GM12878 (cell line): ENCODE data around the gene CACNA1S.

Experiments used
- EGR1 ChIP-seq, 2 experiments: IDR thresholded peaks; 1 replicate in 1 of 2; 2 replicates in 1 of 2; pipeline ENCODE4 v1.6.1; 2011 to 2012; ENCODE audit warnings: low read depth in 2 of 2, low read length in 2 of 2, borderline replicate concordance in 1 of 2, mild to moderate bottlenecking in 1 of 2, moderate library complexity in 1 of 2
- EP300 ChIP-seq, 2 experiments: fragments of 150-350 bp in 1 of 2; IDR thresholded peaks; 2 replicates each; pipeline ENCODE4 v1.6.1; 2011 to 2012; ENCODE audit warnings: low read depth in 2 of 2, low read length in 2 of 2, borderline replicate concordance in 1 of 2, improper control_type of control experiment in 1 of 2, inconsistent platforms in 1 of 2; ENCODE audit not compliant: control insufficient read depth in 1 of 2
- EZH2 ChIP-seq: IDR thresholded peaks from 2 replicates; pipeline ENCODE4 v1.6.1; 2012; ENCODE audit warnings: low read depth, mild to moderate bottlenecking, control low read depth, inconsistent platforms, low read length, borderline replicate concordance; ENCODE audit not compliant: control insufficient read depth
- POLR2AphosphoS2 ChIP-seq: IDR thresholded peaks from 2 replicates; pipeline ENCODE4 v1.6.1; 2011; ENCODE audit warnings: low read depth, mild to moderate bottlenecking, low read length, improper control_type of control experiment, moderate library complexity
- RAD21 ChIP-seq: IDR thresholded peaks from 2 replicates; pipeline ENCODE4 v1.6.1; 2011; ENCODE audit warnings: mild to moderate bottlenecking, low read depth, low read length, moderate library complexity; ENCODE audit not compliant: insufficient read depth
- SPI1 ChIP-seq: IDR thresholded peaks from 2 replicates; pipeline ENCODE4 v1.6.1; 2011; ENCODE audit warnings: low read depth, mild to moderate bottlenecking, low read length, moderate library complexity, borderline replicate concordance; ENCODE audit not compliant: insufficient read depth
- TF ChIP-seq, protein P1 (sequence below), 3 experiments: IDR thresholded peaks in 2 of 3; conservative IDR thresholded peaks in 1 of 3; 2 replicates each; pipeline ENCODE4 v1.5.1; 2011; ENCODE audit warnings: low read depth in 3 of 3, low read length in 3 of 3, mild to moderate bottlenecking in 3 of 3, control low read depth in 2 of 3, moderate library complexity in 2 of 3, inconsistent platforms in 1 of 3, mixed read lengths in 1 of 3; ENCODE audit not compliant: control insufficient read depth in 2 of 3, insufficient read depth in 1 of 3; ENCODE audit errors: extremely low read depth in 1 of 3
- TF ChIP-seq, protein P2 (sequence below): fragments of 450-650 bp; IDR thresholded peaks from 2 replicates; pipeline ENCODE4 v1.6.1; 2017; ENCODE audit warnings: antibody characterized with exemption, mild to moderate bottlenecking, moderate library complexity
- TF ChIP-seq, protein P3 (sequence below): IDR thresholded peaks from 2 replicates; pipeline ENCODE4 v1.6.1; 2011; ENCODE audit warnings: low read depth, mild to moderate bottlenecking, low read length, moderate library complexity, borderline replicate concordance; ENCODE audit errors: extremely low read depth

DNA sequence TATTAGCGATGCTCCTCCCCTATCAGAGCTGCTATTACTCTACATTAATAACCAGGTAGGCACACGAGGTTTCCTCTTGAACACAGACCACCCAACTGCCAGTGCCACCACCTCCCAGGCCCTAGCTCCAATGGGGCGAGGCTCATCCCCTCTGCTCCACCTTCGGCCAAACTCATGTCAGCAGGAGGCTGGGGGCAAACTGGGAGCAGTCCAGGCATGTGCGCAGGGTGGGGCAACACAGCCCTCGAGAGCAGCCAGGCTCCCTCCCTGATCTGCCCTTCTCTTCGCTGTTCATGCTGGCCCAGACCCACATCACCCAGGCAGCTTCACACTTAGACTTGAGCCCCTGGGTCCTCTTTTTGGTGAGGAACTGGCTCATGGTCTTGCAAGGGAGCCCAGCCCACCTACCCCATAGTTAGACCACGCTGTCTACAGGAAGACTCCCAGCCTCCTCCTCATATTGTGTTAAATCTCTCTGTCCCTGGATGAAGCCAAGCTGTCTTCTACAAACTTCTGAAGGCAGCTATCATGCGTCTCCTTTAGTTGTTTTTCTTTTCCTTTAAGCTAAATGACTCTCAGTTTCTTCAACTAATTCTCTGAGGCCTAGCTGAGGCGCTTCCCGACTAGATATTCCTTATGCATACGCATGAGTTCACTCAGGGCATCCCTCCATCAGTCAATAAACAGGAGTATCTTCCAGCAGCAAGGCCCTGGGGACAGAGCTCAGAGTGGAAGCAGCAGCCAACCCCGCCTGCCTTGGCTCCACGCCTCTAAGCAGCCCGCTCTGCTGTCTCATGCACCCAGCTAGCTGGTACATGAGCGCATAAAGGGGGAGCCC is 30.0 kb upstream of the CACNA1S start:
- TF ChIP-seq POLR2AphosphoS2 (no peak), SPI1 (no peak), EP300 (IDR thresholded peaks at IDR 0.05; ENCODE audit: borderline replicate concordance in 1 of 2, control insufficient read depth in 1 of 2, low read depth in 2 of 2, low read length in 2 of 2) (no peak), RAD21 (no peak), EGR1 (IDR thresholded peaks at IDR 0.05; ENCODE audit: borderline replicate concordance in 1 of 2, low read depth in 2 of 2, low read length in 2 of 2) (no peak), EZH2 (no peak)
- TF ChIP-seq, protein P1, sequence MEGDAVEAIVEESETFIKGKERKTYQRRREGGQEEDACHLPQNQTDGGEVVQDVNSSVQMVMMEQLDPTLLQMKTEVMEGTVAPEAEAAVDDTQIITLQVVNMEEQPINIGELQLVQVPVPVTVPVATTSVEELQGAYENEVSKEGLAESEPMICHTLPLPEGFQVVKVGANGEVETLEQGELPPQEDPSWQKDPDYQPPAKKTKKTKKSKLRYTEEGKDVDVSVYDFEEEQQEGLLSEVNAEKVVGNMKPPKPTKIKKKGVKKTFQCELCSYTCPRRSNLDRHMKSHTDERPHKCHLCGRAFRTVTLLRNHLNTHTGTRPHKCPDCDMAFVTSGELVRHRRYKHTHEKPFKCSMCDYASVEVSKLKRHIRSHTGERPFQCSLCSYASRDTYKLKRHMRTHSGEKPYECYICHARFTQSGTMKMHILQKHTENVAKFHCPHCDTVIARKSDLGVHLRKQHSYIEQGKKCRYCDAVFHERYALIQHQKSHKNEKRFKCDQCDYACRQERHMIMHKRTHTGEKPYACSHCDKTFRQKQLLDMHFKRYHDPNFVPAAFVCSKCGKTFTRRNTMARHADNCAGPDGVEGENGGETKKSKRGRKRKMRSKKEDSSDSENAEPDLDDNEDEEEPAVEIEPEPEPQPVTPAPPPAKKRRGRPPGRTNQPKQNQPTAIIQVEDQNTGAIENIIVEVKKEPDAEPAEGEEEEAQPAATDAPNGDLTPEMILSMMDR (IDR thresholded peaks at IDR 0.05 in 2 of 3, conservative IDR thresholded peaks at IDR 0.05 in 1 of 3; ENCODE audit: control insufficient read depth in 2 of 3, extremely low read depth in 1 of 3, insufficient read depth in 1 of 3, low read depth in 3 of 3, low read length in 3 of 3), result no peak
- TF ChIP-seq, protein P2, sequence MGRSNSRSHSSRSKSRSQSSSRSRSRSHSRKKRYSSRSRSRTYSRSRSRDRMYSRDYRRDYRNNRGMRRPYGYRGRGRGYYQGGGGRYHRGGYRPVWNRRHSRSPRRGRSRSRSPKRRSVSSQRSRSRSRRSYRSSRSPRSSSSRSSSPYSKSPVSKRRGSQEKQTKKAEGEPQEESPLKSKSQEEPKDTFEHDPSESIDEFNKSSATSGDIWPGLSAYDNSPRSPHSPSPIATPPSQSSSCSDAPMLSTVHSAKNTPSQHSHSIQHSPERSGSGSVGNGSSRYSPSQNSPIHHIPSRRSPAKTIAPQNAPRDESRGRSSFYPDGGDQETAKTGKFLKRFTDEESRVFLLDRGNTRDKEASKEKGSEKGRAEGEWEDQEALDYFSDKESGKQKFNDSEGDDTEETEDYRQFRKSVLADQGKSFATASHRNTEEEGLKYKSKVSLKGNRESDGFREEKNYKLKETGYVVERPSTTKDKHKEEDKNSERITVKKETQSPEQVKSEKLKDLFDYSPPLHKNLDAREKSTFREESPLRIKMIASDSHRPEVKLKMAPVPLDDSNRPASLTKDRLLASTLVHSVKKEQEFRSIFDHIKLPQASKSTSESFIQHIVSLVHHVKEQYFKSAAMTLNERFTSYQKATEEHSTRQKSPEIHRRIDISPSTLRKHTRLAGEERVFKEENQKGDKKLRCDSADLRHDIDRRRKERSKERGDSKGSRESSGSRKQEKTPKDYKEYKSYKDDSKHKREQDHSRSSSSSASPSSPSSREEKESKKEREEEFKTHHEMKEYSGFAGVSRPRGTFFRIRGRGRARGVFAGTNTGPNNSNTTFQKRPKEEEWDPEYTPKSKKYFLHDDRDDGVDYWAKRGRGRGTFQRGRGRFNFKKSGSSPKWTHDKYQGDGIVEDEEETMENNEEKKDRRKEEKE, result no peak
- TF ChIP-seq, protein P3, sequence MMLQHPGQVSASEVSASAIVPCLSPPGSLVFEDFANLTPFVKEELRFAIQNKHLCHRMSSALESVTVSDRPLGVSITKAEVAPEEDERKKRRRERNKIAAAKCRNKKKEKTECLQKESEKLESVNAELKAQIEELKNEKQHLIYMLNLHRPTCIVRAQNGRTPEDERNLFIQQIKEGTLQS, result no peak
